Activated CD8-positive, alpha-beta memory T cell treated with anti-CD3 and anti-CD28 coated beads for 24 hours (primary cell): Measurements from ENCODE around the gene RABGAP1L.
"Not testable (repeated sequence)": the region's sequence is repeated elsewhere in the genome, so short reads cannot be mapped to it uniquely, and the experiment has no call there.

Experiments used
- DNase-seq: peaks from one replicate; pipeline ENCODE4 v3.0.0-alpha.2; 2020

Gene RABGAP1L

DNA sequence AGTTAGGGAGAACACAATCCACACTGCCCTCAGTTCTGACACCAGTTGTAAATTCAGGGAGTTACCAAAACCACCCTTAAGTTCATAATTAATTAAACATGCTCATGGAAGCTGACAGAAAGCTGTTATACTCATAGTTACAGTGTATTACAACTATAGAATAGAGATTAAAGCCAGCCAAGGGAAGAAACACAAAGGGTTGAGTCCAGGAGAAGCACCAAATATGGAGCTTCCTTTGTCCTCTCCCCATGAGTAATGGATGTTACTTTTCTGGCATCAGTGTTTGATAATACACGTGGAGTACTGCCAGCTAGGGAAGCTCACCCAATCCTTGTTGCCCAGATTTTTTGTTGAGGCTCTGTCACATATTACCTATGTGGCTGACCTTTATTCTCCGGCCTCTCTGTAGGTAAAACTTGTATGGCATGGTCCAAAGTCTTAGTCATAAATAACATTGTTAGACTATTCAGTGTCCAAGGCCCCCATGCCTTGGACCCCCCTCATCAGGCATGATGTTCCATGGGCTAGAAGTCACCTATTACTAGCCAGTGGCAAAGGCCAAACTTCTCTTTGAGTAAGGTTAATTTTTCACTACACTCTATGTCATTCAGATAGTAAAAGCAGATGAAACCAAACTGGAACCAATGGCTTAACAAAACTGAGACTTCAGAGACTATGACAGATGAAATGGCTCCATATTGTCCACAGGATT, 464.2 kb downstream of the RABGAP1L start:
- no peak for DNase-seq

DNA sequence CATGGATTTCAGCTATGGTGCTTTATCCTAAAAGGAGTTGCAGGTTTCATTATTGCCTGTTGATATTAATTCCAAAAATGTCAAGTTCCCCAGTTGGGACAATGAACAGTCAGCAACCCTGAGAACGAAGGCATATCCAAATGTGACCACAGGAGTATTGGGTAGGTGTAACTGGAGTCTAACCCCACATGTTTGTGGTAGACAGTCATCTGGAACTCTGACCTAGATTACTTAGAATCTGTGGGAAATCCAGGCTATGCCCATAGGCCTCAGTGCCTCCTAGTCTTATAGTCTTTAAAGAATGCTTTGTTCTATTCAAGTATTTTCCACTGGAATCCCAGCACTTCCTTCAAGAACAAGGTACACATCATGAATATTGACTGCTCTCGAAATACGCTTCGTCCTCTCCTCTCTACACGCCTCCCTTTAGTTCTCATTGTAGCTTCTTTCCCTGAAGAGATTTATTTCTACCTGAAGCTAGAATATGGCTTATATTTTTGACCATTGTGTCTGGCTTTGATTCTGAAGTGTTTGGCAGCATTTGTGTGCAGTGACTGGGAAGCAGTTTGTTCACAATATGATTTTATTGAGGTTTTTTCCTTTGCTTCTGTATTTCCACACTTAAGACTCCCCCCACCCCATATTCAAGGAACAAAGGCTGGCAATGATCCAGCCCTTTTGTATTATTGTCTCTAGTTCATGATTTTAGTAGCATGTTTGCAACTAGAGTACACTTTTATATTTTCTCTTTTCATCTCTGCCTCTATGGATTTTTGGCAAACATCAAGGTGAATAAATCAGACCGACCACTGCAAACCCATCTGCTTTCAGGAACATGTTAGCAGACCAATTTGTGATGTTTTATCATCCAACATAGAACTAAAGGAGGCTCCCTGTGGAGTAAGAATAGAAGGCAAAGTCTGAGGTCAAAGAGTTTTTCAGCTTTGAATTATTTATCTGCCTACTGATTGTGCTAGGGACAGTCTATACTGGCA, 467.0 kb downstream of the RABGAP1L start:
- DNase-seq, result no peak

DNA sequence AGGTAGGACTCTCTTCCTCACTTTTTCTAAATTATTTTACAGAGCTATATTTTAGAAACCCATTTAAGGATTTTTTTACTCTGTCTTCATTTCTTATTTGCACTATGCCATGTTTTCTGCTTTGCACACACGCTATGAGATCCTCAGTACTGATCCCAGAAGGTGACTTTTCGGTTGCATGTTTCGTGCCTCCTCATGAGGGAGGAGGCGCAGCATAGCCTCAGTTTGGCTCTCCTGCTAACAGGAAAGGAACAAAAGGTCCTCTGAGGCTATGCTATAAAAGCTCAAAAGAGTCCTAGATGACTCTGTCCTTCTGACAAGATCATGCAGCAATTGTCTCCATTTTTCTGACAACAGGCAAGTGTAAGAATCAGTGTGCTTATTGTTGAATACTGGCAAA, 478.2 kb downstream of the RABGAP1L start:
- DNase-seq, result no peak

DNA sequence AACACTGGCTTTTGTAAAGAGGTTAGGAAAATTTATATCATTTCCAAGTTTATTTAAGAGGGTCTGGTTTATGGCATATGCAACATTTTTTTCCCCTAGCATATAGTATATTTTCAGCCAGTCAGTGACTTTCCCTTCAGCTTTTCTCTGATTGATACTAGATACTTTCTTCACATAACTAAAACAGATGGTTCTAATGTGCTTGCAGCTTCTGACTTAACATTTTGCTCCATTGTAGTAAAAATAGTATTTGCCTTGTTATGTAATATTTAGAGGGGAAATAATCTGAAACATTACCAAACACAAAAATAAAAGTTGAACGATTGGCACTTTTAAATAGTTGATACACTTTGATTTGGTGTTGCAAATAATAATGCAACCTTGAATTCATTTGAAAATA, 480.1 kb downstream of the RABGAP1L start:
- no peak for DNase-seq

DNA sequence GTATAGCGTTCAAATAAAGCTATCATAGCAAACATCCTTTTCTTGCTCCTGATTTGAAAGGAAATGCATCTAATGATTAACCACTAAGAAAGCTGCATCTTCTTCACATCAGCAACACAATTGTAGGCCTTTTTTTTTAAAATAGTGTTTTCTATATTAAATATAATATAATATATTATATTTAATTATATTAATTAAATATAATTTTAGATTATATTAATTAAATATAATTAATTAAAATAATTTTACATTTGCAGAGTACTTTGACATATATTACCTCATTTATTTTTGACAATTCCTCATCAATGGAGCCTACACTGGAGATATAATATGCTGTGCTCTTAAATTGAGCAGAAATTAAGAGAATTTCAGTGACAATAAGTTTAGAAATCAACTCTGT, 481.5 kb downstream of the RABGAP1L start:
- DNase-seq, result no peak

DNA sequence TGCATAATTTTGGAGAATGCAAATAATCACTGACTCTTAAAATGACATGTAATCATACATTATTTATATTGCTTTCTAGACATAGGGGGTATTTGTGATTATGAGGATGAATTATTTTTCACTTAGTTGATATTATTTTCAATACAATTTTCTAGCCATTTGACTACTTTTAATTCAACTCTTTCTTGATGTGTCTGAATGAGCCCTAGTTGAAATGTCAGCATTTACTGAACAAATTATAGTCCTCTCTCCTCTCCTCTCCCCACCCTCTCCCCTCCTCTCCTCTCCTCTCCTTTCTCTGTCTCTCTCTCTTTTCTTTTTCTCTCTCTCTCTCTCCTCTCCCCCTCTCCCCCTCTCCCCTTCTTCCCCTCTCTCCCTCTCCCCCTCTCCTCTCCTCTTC, 483.1 kb downstream of the RABGAP1L start:
- no peak for DNase-seq

DNA sequence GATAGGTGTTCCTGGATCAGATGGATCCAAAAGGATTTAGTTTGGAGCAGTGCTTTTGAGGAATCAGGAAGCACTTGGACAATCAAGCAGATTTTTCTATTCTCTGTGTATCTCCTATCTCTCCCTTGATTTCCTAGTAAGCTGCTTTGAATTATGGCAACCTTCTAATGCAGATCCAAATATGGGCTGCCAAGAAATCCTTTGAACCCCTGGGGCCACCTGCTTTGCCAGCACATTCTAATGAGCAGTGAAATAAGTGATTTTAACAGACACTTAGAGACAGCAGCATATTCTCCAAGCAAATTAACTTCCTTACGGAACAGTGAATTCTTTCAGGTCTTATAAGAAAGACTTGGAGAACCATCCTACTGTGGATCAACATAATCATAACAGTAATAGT, 483.9 kb downstream of the RABGAP1L start:
- no peak for DNase-seq

DNA sequence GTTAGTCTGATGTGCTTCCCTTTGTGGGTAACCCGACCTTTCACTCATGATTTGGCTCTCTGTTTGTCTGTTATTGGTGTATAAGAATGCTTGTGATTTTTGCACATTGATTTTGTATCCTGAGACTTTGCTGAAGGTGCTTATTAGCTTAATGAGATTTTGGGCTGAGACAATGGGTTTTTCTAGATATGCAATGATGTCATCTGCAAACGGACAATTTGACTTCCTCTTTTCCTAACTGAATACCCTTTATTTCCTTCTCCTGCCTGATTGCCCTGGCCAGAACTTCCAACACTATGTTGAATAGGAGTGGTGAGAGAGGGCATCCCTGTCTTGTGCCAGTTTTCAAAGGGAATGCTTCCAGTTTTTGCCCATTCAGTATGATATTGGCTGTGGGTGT, 490.3 kb downstream of the RABGAP1L start:
- DNase-seq, result not testable (repeated sequence)

DNA sequence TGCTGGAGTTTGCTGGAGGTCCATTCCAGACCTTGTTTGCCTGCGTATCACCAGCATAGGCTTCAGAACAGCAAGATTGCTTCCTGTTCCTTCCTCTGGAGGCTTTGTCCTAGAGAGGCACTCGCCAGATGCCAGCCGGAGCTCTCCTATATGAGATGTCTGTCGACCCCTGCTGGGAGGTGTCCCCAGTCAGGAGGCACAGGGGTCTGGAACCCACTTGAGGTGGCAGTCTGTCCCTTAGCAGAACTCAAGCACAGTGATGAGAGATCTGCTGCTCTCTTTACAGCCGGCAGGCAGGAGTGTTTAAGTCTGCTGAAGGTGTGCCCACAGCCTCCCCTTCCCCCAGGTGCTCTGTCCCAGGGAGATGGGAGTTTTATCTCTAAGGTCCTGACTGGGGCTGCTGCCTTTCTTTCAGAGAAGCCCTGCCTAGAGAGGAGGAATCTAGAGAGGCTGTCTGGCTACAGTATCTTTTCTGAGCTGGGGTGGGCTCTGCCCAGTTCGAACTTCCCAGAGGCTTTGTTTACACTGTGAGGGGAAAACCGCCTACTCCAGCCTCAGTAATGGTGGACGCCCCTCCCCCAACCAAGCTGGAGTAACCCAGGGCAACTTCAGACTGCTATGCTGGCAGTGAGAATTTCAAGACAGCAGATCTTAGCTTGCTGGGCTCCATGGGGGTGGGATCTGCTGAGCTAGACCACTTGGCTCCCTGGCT, 493.4 kb downstream of the RABGAP1L start:
- DNase-seq, result no peak

DNA sequence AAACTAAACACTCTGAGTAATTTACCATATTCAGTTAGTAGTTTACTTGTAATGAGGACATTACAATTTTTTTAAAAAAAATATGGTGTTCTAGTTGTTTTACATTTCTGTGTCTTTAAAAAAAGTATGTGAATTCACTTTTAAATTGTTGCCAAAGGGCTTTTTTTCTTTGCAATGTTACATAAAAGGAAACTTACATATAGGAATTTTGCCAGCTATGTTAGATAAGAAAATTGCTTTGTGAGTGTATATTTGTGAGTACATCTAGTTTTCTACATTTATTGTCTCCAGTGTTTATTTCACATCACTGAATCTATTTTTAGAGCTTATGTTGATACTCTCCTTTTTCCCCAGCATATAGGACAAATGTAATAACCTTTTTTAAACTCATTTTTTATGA, 495.2 kb downstream of the RABGAP1L start:
- no peak for DNase-seq

DNA sequence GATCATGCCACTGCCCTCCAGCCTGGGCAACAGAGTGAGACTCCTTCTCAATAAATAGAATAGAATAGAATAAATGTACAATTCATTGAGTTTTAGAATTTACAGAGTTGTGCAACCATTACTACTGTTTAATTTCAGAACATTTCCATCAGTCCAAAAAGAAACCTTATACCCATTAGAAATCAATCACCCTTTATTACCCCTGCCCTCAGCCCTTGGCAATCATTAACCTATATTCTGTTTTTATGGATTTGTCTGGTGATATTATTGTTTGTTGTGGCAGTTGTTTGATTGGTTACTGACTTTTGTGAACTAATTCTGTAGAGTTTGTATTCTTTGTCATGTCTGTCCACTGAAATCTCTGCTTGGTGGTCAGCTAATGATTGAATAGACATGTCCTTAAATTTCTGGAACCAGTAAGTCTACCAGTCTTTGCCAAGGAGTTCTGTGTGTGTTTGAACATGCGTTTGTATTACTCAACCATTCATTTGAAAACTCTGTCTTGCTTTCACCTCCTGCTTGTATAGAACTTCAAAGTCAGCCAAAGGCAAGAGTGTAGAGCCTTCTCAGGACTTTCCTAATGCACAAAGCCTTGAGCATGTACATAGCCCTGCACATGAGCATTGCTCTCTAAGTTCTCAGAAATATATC, 497.2 kb downstream of the RABGAP1L start:
- no peak for DNase-seq

DNA sequence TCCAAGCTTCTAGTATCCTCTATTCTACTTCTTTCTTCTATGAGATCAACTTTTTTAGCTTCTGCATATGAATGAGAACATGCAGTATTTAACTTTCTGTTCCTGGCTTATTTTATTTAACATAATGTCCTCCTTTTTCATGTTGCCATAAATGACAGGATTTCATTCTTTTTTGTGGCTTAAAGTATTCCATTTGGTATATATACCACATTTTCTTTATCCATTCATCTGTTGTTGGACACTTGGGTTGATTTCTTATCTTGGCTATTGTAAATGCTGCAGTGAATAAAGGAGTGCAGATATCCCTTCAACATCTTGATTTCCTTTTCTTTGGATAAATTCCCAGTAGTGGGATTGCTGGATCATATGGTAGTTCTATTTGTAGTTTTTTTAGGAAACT, 498.1 kb downstream of the RABGAP1L start:
- DNase-seq, result no peak

DNA sequence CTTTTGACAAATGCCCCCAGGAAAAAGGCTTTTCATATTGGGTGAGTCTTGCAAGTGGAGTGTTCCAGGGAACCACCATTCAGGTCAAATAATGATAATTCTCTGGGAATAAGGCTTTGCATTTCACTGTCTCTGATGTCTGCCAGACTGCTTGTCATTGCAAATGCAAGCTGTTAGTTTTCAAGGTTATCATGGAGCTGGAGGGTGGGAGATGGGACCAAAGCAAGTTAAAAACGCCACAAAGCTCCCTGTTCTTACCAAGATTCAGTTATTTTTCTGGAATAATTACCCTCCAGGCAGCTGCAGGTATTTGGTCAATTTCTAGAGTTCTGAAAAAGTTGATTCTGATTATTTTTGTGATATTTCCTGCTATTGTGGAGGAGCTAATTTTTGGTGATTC, 498.6 kb downstream of the RABGAP1L start:
- DNase-seq, result no peak

DNA sequence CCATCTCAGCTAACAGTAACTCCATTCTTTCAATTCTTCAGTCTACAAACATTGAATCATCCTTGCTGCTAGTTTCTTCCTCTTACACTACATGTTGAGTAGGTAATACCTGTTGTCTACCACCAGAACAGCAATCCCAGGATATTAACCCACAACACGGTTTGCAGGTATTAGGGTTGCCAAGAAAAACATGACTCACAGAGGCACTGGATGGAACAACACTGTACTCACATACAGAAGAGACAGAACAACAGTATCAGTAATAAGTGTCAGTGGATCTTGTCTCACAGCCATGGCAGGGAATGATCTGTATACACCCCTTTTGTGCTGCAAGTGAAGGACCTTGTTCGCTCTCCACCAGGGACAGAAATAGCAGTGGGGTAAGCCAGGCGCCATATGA, 500.5 kb downstream of the RABGAP1L start:
- no peak for DNase-seq

DNA sequence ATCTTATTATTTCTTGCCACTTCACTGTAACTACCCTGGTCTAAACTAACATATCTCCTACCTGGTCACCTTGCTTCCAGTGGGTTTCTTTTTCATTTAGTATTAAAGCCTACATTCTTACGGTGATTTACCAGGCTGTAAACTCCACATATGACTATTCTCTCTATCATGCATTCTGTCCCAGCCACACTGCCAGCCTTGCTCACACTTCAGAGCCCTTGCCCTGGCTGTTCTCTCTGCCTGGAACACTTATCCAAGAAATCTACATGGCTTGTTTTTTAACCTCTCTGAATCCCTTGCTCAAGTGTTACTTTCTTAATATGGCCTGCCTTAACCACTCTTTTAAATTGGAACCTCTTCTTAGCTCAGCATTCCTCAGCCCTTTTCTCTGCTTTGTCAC, 501.2 kb downstream of the RABGAP1L start:
- no peak for DNase-seq

DNA sequence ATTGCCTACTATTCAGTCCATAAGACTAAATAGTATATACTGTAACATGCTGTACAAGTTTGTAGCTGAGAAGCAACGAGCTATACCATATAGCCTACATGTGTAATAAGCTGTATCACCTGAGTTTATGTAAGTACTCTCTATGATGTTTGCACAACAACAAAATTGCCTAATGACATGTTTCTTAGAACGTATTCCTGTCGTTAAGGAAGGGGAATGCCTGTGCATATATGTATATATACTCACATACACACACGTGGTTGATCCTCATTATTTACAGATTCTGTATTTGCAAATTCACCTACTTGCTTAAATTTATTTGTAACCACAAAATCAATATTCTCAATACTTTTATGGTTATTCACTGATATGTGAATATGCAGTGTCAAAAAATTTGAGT, 504.0 kb downstream of the RABGAP1L start:
- DNase-seq, result no peak

DNA sequence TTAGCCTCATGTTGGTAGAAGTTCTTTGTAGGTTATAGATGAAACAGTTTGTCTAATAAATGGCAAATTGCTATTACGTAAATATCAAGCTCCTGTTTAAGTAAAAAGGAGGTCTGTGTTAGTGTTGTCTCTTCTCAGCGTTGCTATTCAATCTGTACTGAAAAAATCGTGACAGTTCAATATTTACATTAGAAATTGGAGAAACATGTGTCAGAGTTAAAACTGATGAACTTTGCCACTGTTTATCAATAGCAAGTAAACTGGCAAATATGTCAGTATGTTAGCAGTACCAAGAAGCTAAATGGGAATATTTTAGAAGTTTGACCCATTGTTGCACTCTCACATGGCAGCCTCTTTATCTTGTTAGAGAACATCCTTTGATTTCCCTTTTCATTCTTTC, 506.9 kb downstream of the RABGAP1L start:
- DNase-seq, result no peak

DNA sequence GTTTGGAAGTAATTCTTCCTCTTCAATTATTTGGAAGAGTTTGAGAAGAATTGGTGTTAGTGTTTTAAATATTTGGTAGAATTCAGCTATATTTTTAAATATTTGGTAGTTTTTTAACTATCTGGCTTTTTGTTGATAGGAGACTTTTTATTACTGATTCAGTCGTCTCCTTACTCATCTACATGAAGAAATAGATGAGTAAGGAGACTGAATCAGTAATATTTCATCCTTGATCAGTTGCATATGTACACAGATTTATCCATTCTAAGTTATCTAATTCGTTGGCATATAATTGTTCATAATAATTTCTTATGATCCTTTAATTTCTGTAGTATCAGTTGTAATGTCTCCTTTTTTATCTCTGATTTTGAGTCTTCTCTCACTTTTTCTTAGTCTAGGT, 512.5 kb downstream of the RABGAP1L start:
- no peak for DNase-seq

DNA sequence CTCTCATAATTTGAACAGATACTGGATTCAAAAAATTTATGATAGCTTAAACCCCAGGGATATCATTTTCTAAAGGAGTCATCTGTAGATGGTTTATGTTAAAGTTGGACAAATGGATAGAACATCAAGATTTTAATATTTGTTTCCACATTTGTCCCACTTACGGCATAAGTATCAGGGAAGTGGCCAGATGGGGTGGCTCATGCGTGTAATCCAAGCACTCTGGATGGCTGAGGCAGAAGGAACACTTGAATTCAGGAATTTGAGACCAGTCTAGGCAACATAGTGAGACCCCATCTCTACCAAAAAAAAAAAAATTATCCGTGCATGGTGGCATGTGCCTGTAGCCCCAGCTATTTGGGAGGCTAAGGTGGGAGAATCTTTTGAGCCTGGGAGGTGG, 517.5 kb downstream of the RABGAP1L start:
- DNase-seq, result no peak

DNA sequence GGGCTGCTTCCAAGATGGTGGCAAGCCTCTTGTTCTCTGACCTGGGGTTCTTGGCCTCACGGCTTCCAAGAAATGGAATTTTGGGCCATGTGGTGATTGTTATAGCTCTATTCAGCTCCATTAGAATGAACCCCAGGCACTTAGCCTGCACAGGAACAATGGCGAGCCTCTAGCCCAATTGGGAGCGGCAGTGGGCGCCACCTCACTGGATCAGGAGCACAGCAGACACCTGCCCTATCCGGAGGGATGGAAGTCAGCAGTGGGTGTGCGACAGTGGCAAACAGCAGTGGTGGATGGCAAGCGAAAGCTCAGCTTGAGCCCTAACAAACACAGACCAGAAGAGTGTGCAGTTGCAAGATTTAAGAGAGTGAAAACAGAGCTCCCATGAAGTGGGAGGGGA, 519.3 kb downstream of the RABGAP1L start:
- DNase-seq, result no peak

DNA sequence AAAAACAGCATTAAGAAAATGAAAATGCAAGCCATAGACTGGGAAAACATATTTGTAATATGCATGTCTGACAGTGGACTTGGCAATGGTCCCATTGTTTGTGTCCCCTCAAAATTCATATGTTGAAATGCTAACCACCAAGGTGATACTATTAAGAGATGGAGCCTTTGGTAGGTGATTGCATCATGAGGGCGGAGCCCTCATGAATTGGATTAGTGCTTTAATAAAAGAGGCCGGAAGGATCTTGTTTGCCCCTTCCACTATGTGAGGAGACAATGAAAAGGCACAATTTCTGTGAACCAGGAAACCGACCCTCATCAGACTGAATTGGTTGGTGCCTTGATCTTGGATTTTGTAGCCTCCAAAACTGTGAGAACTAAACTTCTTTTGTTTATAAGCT, 520.8 kb downstream of the RABGAP1L start:
- DNase-seq, result no peak

DNA sequence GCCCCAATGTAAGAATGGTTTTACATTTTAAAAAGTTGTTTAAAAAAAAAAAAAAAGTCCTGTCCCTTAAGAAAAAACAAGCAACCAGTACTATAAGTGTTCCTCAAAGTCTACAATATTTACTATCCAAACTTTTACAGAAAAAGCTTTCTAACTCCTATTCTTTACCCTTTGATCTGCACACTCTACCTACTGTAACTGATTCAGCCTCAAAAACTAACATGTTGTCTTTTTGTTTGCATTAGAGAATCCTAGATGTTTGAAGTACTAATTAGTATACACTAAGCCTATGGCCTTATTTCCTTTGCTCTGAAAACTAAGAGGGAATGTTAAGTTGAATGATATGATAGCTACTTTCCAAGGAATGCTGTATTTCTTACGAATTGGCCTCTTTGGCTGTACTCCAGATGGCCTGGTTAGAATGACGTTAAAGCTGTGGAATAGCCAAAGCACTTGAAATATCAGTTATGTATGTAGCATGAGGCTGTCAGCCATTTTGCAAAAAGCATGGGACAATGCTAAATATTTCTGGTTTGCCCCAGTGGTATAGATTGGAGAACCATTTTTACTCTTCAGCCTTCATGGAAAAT, 523.2 kb downstream of the RABGAP1L start:
- DNase-seq, result no peak

DNA sequence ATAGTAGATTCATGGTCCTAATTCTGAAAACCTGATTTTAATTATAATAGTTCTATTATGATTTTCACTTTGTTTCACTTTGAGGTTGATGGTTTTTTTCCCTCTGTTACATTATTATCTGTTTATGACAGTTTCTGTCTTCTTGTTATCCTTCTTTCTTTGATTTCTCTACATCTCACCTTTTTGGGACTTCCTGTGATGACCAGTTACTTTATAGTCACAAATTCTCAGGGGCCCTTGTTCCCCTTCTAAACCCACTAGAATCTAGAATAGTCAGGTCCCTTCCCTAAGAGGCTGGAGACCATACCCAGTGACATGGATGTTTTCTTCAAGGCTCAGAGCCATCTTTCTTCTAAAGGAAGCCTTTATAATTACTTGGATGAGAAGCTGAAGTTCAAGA, 526.9 kb downstream of the RABGAP1L start:
- no peak for DNase-seq
